ENCODE results near the gene PARP1. TPM values are rescaled to one million over a fixed set of nuclear protein-coding genes. Genes with fewer than 3 reads are reported as not detected.

The PARP1 gene
- total RNA-seq, 1 experiment from 2014 or later = 127 TPM

DNA sequence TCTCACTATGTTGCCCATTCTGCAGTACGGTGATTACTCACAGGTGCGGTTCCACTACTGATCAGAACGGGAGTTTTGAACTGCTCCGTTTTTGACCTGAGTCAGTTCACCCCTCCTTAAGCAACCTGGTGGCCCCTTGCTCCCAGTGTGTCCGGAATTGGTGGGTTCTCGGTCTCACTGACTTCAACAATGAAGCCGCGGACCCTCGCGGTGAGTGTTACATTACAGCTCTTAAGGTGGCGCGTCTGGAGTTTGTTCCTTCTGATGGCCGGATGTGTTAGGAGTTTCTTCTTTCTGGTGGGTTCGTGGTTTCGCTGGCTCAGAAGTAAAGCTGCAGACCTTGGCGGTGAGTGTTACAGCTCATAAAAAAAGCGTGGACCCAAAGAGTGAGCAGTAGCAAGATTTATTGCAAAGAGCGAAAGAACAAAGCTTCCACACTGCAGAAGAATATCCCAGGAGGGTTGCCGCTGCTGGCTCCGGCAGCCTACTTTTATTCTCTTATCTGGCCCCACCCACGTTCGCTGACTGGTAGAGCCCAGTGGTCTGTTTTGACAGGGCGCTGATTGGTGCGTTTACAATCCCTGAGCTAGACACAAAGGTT is 17.6 kb upstream of the PARP1 start:
- DNase-seq (ENCODE audit: low read depth, low spot score) = no peak
- TF ChIP-seq TCF7L2 (IDR thresholded peaks at IDR 0.05; ENCODE audit: low read depth, low read length) = no peak
- no peak for TF ChIP-seq SIN3A (IDR thresholded peaks at IDR 0.05; ENCODE audit: borderline replicate concordance, insufficient read depth, low read depth, low read length)
- TF ChIP-seq, protein P1, sequence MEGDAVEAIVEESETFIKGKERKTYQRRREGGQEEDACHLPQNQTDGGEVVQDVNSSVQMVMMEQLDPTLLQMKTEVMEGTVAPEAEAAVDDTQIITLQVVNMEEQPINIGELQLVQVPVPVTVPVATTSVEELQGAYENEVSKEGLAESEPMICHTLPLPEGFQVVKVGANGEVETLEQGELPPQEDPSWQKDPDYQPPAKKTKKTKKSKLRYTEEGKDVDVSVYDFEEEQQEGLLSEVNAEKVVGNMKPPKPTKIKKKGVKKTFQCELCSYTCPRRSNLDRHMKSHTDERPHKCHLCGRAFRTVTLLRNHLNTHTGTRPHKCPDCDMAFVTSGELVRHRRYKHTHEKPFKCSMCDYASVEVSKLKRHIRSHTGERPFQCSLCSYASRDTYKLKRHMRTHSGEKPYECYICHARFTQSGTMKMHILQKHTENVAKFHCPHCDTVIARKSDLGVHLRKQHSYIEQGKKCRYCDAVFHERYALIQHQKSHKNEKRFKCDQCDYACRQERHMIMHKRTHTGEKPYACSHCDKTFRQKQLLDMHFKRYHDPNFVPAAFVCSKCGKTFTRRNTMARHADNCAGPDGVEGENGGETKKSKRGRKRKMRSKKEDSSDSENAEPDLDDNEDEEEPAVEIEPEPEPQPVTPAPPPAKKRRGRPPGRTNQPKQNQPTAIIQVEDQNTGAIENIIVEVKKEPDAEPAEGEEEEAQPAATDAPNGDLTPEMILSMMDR (IDR thresholded peaks at IDR 0.05) = no peak
- no peak for TF ChIP-seq POLR2AphosphoS5 (IDR thresholded peaks at IDR 0.05; ENCODE audit: low read depth, low read length)
- TF ChIP-seq, protein P2, sequence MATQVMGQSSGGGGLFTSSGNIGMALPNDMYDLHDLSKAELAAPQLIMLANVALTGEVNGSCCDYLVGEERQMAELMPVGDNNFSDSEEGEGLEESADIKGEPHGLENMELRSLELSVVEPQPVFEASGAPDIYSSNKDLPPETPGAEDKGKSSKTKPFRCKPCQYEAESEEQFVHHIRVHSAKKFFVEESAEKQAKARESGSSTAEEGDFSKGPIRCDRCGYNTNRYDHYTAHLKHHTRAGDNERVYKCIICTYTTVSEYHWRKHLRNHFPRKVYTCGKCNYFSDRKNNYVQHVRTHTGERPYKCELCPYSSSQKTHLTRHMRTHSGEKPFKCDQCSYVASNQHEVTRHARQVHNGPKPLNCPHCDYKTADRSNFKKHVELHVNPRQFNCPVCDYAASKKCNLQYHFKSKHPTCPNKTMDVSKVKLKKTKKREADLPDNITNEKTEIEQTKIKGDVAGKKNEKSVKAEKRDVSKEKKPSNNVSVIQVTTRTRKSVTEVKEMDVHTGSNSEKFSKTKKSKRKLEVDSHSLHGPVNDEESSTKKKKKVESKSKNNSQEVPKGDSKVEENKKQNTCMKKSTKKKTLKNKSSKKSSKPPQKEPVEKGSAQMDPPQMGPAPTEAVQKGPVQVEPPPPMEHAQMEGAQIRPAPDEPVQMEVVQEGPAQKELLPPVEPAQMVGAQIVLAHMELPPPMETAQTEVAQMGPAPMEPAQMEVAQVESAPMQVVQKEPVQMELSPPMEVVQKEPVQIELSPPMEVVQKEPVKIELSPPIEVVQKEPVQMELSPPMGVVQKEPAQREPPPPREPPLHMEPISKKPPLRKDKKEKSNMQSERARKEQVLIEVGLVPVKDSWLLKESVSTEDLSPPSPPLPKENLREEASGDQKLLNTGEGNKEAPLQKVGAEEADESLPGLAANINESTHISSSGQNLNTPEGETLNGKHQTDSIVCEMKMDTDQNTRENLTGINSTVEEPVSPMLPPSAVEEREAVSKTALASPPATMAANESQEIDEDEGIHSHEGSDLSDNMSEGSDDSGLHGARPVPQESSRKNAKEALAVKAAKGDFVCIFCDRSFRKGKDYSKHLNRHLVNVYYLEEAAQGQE (IDR thresholded peaks at IDR 0.05; ENCODE audit: insufficient read depth in 1 of 2, low read depth in 2 of 2, low read length in 1 of 2) = no peak
- POLR2A ChIA-PET = no interaction called here

DNA sequence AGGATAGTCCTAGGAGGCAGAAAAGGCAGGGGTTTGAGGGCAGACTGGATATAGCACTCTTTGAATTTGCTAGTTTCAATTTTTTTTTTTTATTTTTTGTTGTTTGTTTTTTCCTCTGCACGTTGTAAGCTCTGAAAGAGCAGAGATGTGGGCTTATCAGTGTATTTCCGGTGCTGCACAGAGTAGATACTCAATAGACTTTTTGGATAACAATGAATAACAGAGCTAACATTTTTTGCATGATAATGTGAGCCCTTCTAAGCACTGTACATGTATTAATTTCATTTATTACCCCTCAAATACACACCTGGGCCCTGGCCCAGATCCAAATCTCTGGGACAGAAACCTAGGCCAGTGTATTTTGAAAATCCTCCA is 17.1 kb upstream of the PARP1 start:
- TF ChIP-seq, protein P1 (IDR thresholded peaks at IDR 0.05) = no peak
- TF ChIP-seq, protein P2 (IDR thresholded peaks at IDR 0.05; ENCODE audit: insufficient read depth in 1 of 2, low read depth in 2 of 2, low read length in 1 of 2) = no peak
- Histone ChIP-seq H3K9me3 (ENCODE audit: control insufficient read depth, insufficient read depth, low read depth, low read length) (no peaks in the 10 kb centered on the region), H3K4me1 (ENCODE audit: control insufficient read depth, insufficient read depth, low read length) (no peaks in the 10 kb centered on the region), H3K27ac (ENCODE audit: low read length) (no peak overlapping the region), H3K4me3 (ENCODE audit: low read depth in 2 of 2, low read length in 2 of 2) (no peak overlapping the region), H3K27me3 (ENCODE audit: control insufficient read depth, insufficient read depth, low read length) (no peaks in the 10 kb centered on the region), H3K36me3 (ENCODE audit: control insufficient read depth, insufficient read depth, low read length) (no peaks in the 10 kb centered on the region)
- DNase-seq (ENCODE audit: low read depth, low spot score) = no peak
- CTCF ChIA-PET = no interaction called here
- in situ Hi-C loops (cut with HindIII; ENCODE audit: low pct_unique_long_range_greater_than_20kb, low sequenced_read_pairs) = no loop called here
- POLR2A ChIA-PET = no interaction called here
- intact Hi-C loops (cut with micrococcal nuclease; ENCODE audit: unreplicated experiment) = no loop called here
- no peak for ATAC-seq
- no TSS peak for BruUV-seq (replicated peaks)

More for the DNA sequence above, 17.6 kb upstream of the PARP1 start:
- no peak for ATAC-seq
- no peak overlapping the region for H3K4me3 ChIP-seq (ENCODE audit: low read depth in 2 of 2, low read length in 2 of 2)
- H3K27ac ChIP-seq (ENCODE audit: low read length) = no peak overlapping the region
- in situ Hi-C loops (cut with HindIII; ENCODE audit: low pct_unique_long_range_greater_than_20kb, low sequenced_read_pairs) (no loop called here), intact Hi-C loops (cut with micrococcal nuclease; ENCODE audit: unreplicated experiment) (no loop called here)
- H3K36me3 ChIP-seq (ENCODE audit: control insufficient read depth, insufficient read depth, low read length) = no peaks in the 10 kb centered on the region
- CTCF ChIA-PET = no interaction called here
- no peaks in the 10 kb centered on the region for H3K4me1 ChIP-seq (ENCODE audit: control insufficient read depth, insufficient read depth, low read length)
- no peaks in the 10 kb centered on the region for H3K27me3 ChIP-seq (ENCODE audit: control insufficient read depth, insufficient read depth, low read length)
- no peaks in the 10 kb centered on the region for H3K9me3 ChIP-seq (ENCODE audit: control insufficient read depth, insufficient read depth, low read depth, low read length)
- no TSS peak for BruUV-seq (replicated peaks)
